HUES64 (cell line): Measurements from ENCODE around the gene FAM13A.

Experiments
- H3K27ac ChIP-seq: 2 replicates; pipeline ENCODE4 v1.7.0; 2013; ENCODE audit warnings: low read depth, low read length, inconsistent platforms
- H3K27me3 ChIP-seq: 2 replicates; pipeline ENCODE4 v1.6.1; 2013; ENCODE audit warnings: mild to moderate bottlenecking, low read length; ENCODE audit not compliant: insufficient read depth
- H3K36me3 ChIP-seq: 2 replicates; pipeline ENCODE4 v1.6.1; 2013; ENCODE audit warnings: mild to moderate bottlenecking, low read length; ENCODE audit not compliant: insufficient read depth
- H3K4me1 ChIP-seq: 2 replicates; pipeline ENCODE4 v1.6.1; 2013; ENCODE audit warnings: mild to moderate bottlenecking, low read length, moderate library complexity; ENCODE audit not compliant: insufficient read depth
- H3K4me3 ChIP-seq: 2 replicates; pipeline ENCODE4 v1.5.1; 2013; ENCODE audit warnings: mild to moderate bottlenecking, low read length, moderate library complexity
- H3K9ac ChIP-seq: 2 replicates; pipeline ENCODE4 v1.6.1; 2013; ENCODE audit warnings: mild to moderate bottlenecking, low read depth, low read length
- H3K9me3 ChIP-seq: 2 replicates; pipeline ENCODE4 v1.6.1; 2013; ENCODE audit warnings: low read depth, low read length; ENCODE audit not compliant: insufficient read depth
- WGBS: fragments of 150-250, 120-280 bp; methylation state at CpG from one replicate; pipeline ENCODE4 v1.1.7; 2013; ENCODE audit warnings: missing lambda C conversion rate; 5-methylcytosine and 5-hydroxymethylcytosine counted together

The FAM13A gene

GRCh38 chr4:88729146-88729760 lies 327.7 kb downstream of the FAM13A start:
- WGBS: 99% methylated on average over 6 of the region's 6 CpGs
- Histone ChIP-seq H3K27me3 (no peaks in the 10 kb centered on the region), H3K9ac (no peak overlapping the region), H3K36me3 (peaks cover 54% of the 10 kb centered on the region), H3K9me3 (no peaks in the 10 kb centered on the region), H3K27ac (no peak overlapping the region), H3K4me3 (no peak overlapping the region), H3K4me1 (0 out of 2 replicates have a peak, but pooled peaks cover 10% of the 10 kb centered on the region)

GRCh38 chr4:88728146-88728545 lies 328.8 kb downstream of the FAM13A start:
- no peak overlapping the region for H3K27ac ChIP-seq
- H3K9ac ChIP-seq: no peak overlapping the region
- WGBS: 97% methylated on average over 6 of the region's 6 CpGs
- peaks cover 52% of the 10 kb centered on the region for H3K36me3 ChIP-seq
- no peak overlapping the region for H3K4me3 ChIP-seq
- H3K4me1 ChIP-seq: 0 out of 2 replicates have a peak, but pooled peaks cover 10% of the 10 kb centered on the region
- H3K9me3 ChIP-seq: no peaks in the 10 kb centered on the region
- no peaks in the 10 kb centered on the region for H3K27me3 ChIP-seq

GRCh38 chr4:88725986-88726385 lies 331.0 kb downstream of the FAM13A start:
- no peaks in the 10 kb centered on the region for H3K27me3 ChIP-seq
- no peak overlapping the region for H3K4me3 ChIP-seq
- no peaks in the 10 kb centered on the region for H3K9me3 ChIP-seq
- peaks cover 46% of the 10 kb centered on the region for H3K36me3 ChIP-seq
- no peak overlapping the region for H3K27ac ChIP-seq
- WGBS: 96% methylated on average over 2 of the region's 2 CpGs
- H3K4me1 ChIP-seq: 0 out of 2 replicates have a peak, but pooled peaks cover 10% of the 10 kb centered on the region
- H3K9ac ChIP-seq: no peak overlapping the region

- 89% methylated on average over 4 of the region's 4 CpGs for WGBS
- Histone ChIP-seq H3K9me3 (no peaks in the 10 kb centered on the region), H3K27me3 (no peaks in the 10 kb centered on the region), H3K9ac (no peak overlapping the region), H3K27ac (0 out of 2 replicates have a peak overlapping the region, but pooled peaks have one; percentile 9), H3K4me1 (0 out of 2 replicates have a peak, but pooled peaks cover 10% of the 10 kb centered on the region), H3K36me3 (peaks cover 38% of the 10 kb centered on the region), H3K4me3 (no peak overlapping the region)
Measured at GRCh38 chr4:88725143-88725542, 331.8 kb downstream of the FAM13A start.

GRCh38 chr4:88724406-88724805 lies 332.6 kb downstream of the FAM13A start:
- Histone ChIP-seq H3K36me3 (peaks cover 31% of the 10 kb centered on the region), H3K9ac (no peak overlapping the region), H3K4me1 (0 out of 2 replicates have a peak, but pooled peaks cover 10% of the 10 kb centered on the region), H3K4me3 (no peak overlapping the region), H3K9me3 (no peaks in the 10 kb centered on the region), H3K27me3 (no peaks in the 10 kb centered on the region), H3K27ac (0 out of 2 replicates have a peak overlapping the region, but pooled peaks have one; percentile 9)
- 95% methylated on average over 2 of the region's 2 CpGs for WGBS

GRCh38 chr4:88722828-88723227 lies 334.2 kb downstream of the FAM13A start:
- no peak overlapping the region for H3K9ac ChIP-seq
- no peak overlapping the region for H3K4me3 ChIP-seq
- 0 out of 2 replicates have a peak, but pooled peaks cover 10% of the 10 kb centered on the region for H3K4me1 ChIP-seq
- H3K36me3 ChIP-seq: peaks cover 20% of the 10 kb centered on the region
- H3K27ac ChIP-seq: no peak overlapping the region
- H3K27me3 ChIP-seq: no peaks in the 10 kb centered on the region
- 95% methylated on average over 2 of the region's 2 CpGs for WGBS
- peaks cover 4% of the 10 kb centered on the region; the same call in 1 of the 2 replicates for H3K9me3 ChIP-seq

GRCh38 chr4:88722276-88722780 lies 334.7 kb downstream of the FAM13A start:
- WGBS: 92% methylated on average over 9 of the region's 10 CpGs
- H3K9ac ChIP-seq: no peak overlapping the region
- peaks cover 15% of the 10 kb centered on the region for H3K36me3 ChIP-seq
- H3K4me3 ChIP-seq: no peak overlapping the region
- H3K9me3 ChIP-seq: peaks cover 9% of the 10 kb centered on the region; the same call in 1 of the 2 replicates
- H3K4me1 ChIP-seq: 0 out of 2 replicates have a peak, but pooled peaks cover 10% of the 10 kb centered on the region
- H3K27me3 ChIP-seq: no peaks in the 10 kb centered on the region
- no peak overlapping the region for H3K27ac ChIP-seq

GRCh38 chr4:88720451-88721428 lies 336.2 kb downstream of the FAM13A start:
- WGBS: 96% methylated on average over 10 of the region's 10 CpGs
- Histone ChIP-seq H3K4me3 (no peak overlapping the region), H3K9me3 (peaks cover 19% of the 10 kb centered on the region), H3K27me3 (no peaks in the 10 kb centered on the region), H3K9ac (no peak overlapping the region), H3K4me1 (0 out of 2 replicates have a peak, but pooled peaks cover 7% of the 10 kb centered on the region), H3K36me3 (peaks cover 7% of the 10 kb centered on the region), H3K27ac (no peak overlapping the region)

- Histone ChIP-seq H3K9me3 (peaks cover 19% of the 10 kb centered on the region), H3K27ac (no peak overlapping the region), H3K4me1 (no peaks in the 10 kb centered on the region), H3K9ac (no peak overlapping the region), H3K27me3 (no peaks in the 10 kb centered on the region), H3K4me3 (no peak overlapping the region), H3K36me3 (peaks cover 7% of the 10 kb centered on the region; the same call in 1 of the 2 replicates)
- WGBS: 93% methylated on average over 1 of the region's 1 CpG
Measured at GRCh38 chr4:88719381-88719780, 337.6 kb downstream of the FAM13A start.

GRCh38 chr4:88718098-88718497 lies 338.9 kb downstream of the FAM13A start:
- 93% methylated on average over 4 of the region's 5 CpGs for WGBS
- H3K27me3 ChIP-seq: no peaks in the 10 kb centered on the region
- H3K27ac ChIP-seq: no peak overlapping the region
- peaks cover 6% of the 10 kb centered on the region; the same call in 1 of the 2 replicates for H3K36me3 ChIP-seq
- no peaks in the 10 kb centered on the region for H3K4me1 ChIP-seq
- H3K9ac ChIP-seq: no peak overlapping the region
- peaks cover 19% of the 10 kb centered on the region for H3K9me3 ChIP-seq
- no peak overlapping the region for H3K4me3 ChIP-seq

- no peak overlapping the region for H3K9ac ChIP-seq
- H3K9me3 ChIP-seq: peaks cover 19% of the 10 kb centered on the region
- no peak overlapping the region for H3K27ac ChIP-seq
- H3K27me3 ChIP-seq: no peaks in the 10 kb centered on the region
- H3K4me3 ChIP-seq: no peak overlapping the region
- no peaks in the 10 kb centered on the region for H3K4me1 ChIP-seq
- H3K36me3 ChIP-seq: peaks cover 2% of the 10 kb centered on the region; the same call in 1 of the 2 replicates
- WGBS: 93% methylated on average over 1 of the region's 1 CpG
Measured at GRCh38 chr4:88713782-88714181, 343.2 kb downstream of the FAM13A start.
